Stimulated activated CD4-positive, alpha-beta T cell treated with anti-CD3 and anti-CD28 coated beads, Interleukin-4, amount 100 ng/mL, for 4 hours (primary cell): ENCODE measurements around the gene TOM1L1.
"Not testable (repeated sequence)": the region's sequence is repeated elsewhere in the genome, so short reads cannot be mapped to it uniquely, and the experiment has no call there.

Experiments
- DNase-seq, 2 experiments: peaks; one replicate each; pipeline ENCODE4 v3.0.0-alpha.2; 2020

The TOM1L1 gene

GRCh38 chr17:54900457-54901229 is at the start of gene TOM1L1:
TOM1L1 (plus strand) TSS chr17:54900852; CDS start chr17:54900866, 14 bp downstream.
- DNase-seq, result peak in 1 of 2 experiments; percentile 17

GRCh38 chr17:54859187-54859586 is 41.5 kb upstream of the TOM1L1 start:
- no peak for DNase-seq

GRCh38 chr17:54860617-54861470 is 39.8 kb upstream of the TOM1L1 start:
- no peak for DNase-seq

GRCh38 chr17:54861471-54861983 is 39.1 kb upstream of the TOM1L1 start:
- DNase-seq, result no peak

- no peak for DNase-seq
Measured at GRCh38 chr17:54863176-54863575, 37.5 kb upstream of the TOM1L1 start.

GRCh38 chr17:54864070-54864469 is 36.6 kb upstream of the TOM1L1 start:
- DNase-seq, result no peak

- DNase-seq, result no peak
Measured at GRCh38 chr17:54864636-54865356, 35.9 kb upstream of the TOM1L1 start.

GRCh38 chr17:54867634-54868033 is 33.0 kb upstream of the TOM1L1 start:
- DNase-seq, result no peak

GRCh38 chr17:54870671-54871175 is 29.9 kb upstream of the TOM1L1 start:
- DNase-seq, result no peak

GRCh38 chr17:54875906-54876305 is 24.7 kb upstream of the TOM1L1 start:
- DNase-seq, result not testable (repeated sequence)

- DNase-seq, result no peak
Measured at GRCh38 chr17:54876656-54877195, 23.9 kb upstream of the TOM1L1 start.

GRCh38 chr17:54881255-54881972 is 19.2 kb upstream of the TOM1L1 start:
- DNase-seq, result no peak

GRCh38 chr17:54882371-54882770 is 18.3 kb upstream of the TOM1L1 start:
- DNase-seq, result no peak

- no peak for DNase-seq
Measured at GRCh38 chr17:54882950-54883349, 17.7 kb upstream of the TOM1L1 start.

GRCh38 chr17:54883939-54884338 is 16.7 kb upstream of the TOM1L1 start:
- DNase-seq, result no peak

- no peak for DNase-seq
Measured at GRCh38 chr17:54887787-54888186, 12.9 kb upstream of the TOM1L1 start.

- DNase-seq, result no peak
Measured at GRCh38 chr17:54888254-54888653, 12.4 kb upstream of the TOM1L1 start.

GRCh38 chr17:54888981-54889380 is 11.7 kb upstream of the TOM1L1 start:
- no peak for DNase-seq

GRCh38 chr17:54891176-54891821 is 9.4 kb upstream of the TOM1L1 start:
- no peak for DNase-seq

GRCh38 chr17:54892360-54892759 is 8.3 kb upstream of the TOM1L1 start:
- no peak for DNase-seq

GRCh38 chr17:54898576-54898975 is 2.1 kb upstream of the TOM1L1 start:
- DNase-seq, result no peak
